ENCODE results near the gene RIT2.
"Not testable (repeated sequence)": the region's sequence is repeated elsewhere in the genome, so short reads cannot be mapped to it uniquely, and the experiment has no call there.

Gene RIT2

DNA sequence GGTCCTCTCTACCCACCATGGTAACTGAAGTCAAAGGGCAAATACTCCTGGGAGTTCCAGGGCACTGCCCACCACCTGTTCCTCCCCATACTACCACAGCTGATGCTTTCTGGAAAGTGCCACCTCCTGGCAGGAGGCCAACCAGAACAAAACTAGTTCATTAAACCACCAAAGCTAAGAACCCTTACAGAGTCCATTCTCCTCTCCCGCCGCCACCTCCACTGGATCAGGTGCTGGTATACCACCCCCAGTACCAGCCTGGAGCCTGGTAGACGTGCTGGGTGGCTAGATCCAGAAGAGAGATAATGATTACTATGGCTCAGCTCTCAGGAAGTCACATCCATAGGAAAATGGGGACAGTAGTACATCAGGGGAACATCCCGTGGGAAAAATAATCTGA lies 300.9 kb downstream of the RIT2 start:
- DNase-seq (ENCODE audit: insufficient read length, low spot score), result no peak
- no peak for FAIRE-seq

GRCh38 chr18:42814184-42814583 lies 301.3 kb downstream of the RIT2 start:
- FAIRE-seq (no peak), DNase-seq (ENCODE audit: insufficient read length, low spot score) (no peak)
- TF ChIP-seq, protein P1, sequence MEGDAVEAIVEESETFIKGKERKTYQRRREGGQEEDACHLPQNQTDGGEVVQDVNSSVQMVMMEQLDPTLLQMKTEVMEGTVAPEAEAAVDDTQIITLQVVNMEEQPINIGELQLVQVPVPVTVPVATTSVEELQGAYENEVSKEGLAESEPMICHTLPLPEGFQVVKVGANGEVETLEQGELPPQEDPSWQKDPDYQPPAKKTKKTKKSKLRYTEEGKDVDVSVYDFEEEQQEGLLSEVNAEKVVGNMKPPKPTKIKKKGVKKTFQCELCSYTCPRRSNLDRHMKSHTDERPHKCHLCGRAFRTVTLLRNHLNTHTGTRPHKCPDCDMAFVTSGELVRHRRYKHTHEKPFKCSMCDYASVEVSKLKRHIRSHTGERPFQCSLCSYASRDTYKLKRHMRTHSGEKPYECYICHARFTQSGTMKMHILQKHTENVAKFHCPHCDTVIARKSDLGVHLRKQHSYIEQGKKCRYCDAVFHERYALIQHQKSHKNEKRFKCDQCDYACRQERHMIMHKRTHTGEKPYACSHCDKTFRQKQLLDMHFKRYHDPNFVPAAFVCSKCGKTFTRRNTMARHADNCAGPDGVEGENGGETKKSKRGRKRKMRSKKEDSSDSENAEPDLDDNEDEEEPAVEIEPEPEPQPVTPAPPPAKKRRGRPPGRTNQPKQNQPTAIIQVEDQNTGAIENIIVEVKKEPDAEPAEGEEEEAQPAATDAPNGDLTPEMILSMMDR (IDR thresholded peaks at IDR 0.05; ENCODE audit: insufficient read depth, missing control alignments), result no peak

More for the DNA sequence above, 300.9 kb downstream of the RIT2 start:
- TF ChIP-seq, protein P1 (IDR thresholded peaks at IDR 0.05; ENCODE audit: insufficient read depth, missing control alignments), result no peak

- FAIRE-seq (no peak), DNase-seq (ENCODE audit: insufficient read length, low spot score) (no peak)
- TF ChIP-seq, protein P1 (IDR thresholded peaks at IDR 0.05; ENCODE audit: insufficient read depth, missing control alignments), result no peak
Measured at GRCh38 chr18:42813570-42813969, 301.9 kb downstream of the RIT2 start.

DNA sequence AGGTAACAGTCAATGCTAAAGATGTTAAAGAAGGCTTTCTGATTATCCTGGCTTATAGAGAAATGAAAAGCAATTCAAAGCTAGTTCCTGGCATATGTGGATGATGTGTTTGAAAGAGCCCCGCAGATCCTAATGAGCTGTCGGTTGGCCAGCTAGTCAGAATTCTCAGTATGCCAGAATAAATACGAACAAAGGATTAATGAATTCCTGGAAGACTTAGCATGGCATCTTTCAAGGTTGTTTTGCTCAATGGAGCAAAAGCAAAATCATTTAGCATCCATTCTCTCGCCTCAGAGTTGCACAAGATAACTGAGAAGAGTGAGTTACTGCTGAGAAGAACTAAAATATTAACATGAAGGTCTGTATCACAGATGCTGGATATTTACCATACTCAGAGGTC lies 307.6 kb downstream of the RIT2 start:
- TF ChIP-seq, protein P1 (IDR thresholded peaks at IDR 0.05; ENCODE audit: insufficient read depth, missing control alignments), result no peak
- DNase-seq (ENCODE audit: insufficient read length, low spot score) (no peak), FAIRE-seq (peak; percentile 90)

DNA sequence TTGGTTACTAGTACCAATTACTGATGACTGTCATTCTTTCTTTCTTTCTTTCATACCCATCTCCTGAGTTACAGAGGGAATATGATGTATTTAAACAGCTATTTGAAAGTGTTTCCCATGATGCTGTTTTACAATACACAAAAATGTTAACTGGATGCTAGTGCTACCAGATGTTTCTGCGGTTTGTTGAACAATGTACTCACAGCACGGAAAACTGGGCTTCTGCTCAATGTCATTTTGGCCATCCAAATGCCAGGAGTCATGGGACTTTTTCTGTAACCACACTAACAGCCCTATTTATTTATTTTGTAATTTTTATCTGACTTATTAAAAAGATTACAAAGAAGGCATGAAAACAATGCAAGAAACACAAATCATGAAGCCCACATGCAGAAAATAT lies 313.8 kb downstream of the RIT2 start:
- TF ChIP-seq, protein P1 (IDR thresholded peaks at IDR 0.05; ENCODE audit: insufficient read depth, missing control alignments), result no peak
- DNase-seq (ENCODE audit: insufficient read length, low spot score), result no peak
- no peak for FAIRE-seq

- FAIRE-seq (no peak), DNase-seq (ENCODE audit: insufficient read length, low spot score) (no peak)
- TF ChIP-seq, protein P1 (IDR thresholded peaks at IDR 0.05; ENCODE audit: insufficient read depth, missing control alignments), result no peak
Measured at GRCh38 chr18:42798606-42799170, 316.8 kb downstream of the RIT2 start.

DNA sequence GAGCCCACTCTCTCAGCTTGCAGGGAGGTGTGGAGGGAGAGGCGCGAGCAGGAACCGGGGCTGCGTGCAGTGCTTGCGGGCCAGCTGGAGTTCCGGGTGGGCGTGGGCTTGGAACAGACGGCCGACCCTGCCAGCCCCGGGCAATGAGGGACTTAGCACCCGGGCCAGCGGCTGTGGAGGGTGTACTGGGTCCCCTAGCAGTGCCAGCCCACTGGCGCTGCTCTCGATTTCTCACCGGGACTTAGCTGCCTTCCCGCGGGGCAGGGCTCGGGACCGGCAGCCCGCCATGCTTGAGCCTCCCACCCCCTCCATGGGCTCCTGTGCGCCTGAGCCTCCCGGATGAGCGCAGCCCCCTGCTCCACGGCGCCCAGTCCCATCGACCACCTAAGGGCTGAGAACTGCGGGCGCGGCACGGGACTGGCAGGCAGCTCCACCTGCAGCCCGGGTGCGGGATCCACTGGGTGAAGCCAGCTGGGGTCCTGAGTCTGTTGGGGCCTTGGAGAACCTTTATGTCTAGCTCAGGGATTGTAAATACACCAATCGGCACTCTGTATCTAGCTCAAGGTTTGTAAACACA lies 320.2 kb downstream of the RIT2 start:
- not testable (repeated sequence) for DNase-seq (ENCODE audit: insufficient read length, low spot score); FAIRE-seq

Measured in D721Med (cell line).